DMS53 (cell line): ENCODE data around the gene CALCR.
"Not testable (repeated sequence)": the region's sequence is repeated elsewhere in the genome, so short reads cannot be mapped to it uniquely, and the experiment has no call there.

Experiments
- DNase-seq: peaks from one replicate; lab custom pipeline; 2025; lab: John Stamatoyannopoulos, UW

The CALCR gene

DNA sequence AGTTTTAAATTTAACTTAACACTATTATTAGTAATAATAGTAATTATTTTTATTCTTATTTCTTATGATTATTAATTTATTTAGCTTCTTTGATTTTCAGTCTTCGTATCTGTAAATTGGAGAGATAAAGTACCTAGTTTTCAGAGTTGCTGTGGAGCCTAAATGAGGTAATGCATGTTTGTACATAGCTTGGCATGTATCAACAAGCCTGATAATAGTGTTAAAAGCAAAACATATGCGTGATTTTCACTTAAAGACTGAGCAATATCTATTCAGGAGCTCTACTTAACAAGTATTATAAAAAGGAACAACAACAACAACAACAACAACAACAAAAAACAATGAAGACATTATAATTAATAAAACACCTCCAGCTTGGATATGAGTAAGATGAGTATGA, 12.4 kb downstream of the CALCR start:
- DNase-seq: no peak

DNA sequence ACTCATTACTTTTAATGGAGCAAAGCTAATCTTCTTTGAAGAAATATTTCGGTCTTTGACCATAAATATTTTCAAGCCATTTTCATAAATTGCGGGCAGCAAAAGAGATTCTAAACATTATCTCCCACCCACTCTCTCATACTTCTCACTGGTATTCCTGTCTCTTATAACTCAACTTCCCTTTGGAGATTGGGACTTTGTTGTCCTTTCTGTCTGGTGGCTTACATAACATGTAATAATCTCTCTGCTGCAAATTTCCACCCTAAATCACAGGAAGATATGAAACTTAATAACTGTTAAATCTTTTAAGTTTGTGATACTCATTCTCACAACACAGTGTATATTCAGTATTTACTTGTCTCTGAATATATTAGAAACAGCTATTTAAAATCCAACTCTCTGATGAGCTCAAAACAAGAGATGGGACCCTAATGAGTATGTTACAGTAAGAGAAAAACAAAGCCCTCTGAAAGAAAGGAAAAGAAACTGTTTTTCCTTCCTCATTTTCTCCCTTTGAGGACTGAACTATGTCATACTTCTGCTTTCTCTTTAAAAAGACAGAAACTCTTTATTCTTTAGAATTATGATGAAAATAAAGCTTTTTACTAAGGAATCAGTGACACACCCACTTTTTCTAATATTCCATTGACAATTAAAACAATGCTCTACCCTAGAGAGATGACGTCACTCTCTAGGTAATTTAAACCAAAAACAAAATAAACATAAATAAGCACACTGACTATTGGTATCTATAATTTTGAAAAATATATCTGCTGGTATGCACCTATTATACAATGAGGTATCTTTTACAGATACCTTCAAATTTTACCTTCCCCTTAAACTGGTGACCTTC, 14.7 kb downstream of the CALCR start:
- DNase-seq: no peak

DNA sequence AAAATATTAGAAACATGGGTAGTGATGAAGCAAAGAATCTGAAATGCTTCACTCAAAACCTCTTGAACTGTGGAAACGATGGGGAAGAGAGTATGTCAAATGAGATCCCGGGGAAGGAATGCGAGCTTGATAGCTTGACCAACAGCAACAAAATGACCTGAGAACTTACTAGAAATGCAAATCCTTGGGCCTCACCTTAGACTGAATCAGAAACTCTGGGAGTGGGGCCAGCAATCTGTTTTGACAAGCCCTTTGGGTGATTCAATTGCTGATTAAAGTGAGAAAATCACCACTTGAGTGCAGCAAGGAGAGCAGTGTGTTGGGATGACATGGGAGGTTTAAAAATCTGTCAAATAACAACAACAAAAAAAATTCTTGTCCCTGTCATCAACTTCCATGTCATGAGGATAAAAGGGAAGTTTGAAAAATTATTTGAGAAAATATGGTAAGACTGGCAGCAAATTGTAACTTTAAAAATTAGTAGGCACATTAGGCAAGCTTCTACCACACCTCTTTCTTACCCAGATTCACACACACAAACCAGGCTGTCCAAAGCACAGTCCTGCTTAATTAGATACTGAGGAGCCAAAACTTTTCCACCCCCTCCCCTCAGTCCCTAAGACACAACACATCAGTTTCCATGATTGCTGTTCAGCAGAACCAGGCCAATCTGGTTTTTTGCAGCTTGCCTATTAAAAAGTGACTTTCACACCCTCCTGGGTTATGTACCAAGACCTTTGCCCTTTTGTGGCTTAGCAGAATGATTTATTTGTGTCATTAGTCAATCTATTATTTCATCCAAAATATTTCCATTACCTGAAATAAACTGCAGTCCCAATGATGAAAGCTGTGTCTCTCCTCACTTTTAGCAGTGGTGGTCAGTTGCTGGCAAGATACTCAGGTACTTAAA, 15.6 kb downstream of the CALCR start:
- no peak for DNase-seq

DNA sequence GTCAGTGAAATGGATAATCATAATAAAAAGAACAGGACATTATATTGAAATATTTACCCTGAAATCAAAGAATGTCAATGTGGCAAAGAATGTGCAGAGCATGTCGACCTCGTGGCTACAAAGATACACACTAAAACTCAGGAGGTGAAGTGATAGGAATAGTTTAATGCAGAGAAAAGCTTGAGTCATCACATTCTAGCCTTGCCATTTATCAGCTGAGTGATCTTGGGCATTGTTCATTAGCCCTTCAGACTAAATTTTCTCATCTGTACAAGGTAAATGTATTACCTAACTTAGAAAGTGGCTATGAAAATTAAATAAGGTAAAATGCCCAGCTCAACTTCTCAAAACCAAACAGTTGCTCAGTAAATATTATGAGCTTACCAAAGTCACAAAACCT, 22.6 kb downstream of the CALCR start:
- DNase-seq: no peak

DNA sequence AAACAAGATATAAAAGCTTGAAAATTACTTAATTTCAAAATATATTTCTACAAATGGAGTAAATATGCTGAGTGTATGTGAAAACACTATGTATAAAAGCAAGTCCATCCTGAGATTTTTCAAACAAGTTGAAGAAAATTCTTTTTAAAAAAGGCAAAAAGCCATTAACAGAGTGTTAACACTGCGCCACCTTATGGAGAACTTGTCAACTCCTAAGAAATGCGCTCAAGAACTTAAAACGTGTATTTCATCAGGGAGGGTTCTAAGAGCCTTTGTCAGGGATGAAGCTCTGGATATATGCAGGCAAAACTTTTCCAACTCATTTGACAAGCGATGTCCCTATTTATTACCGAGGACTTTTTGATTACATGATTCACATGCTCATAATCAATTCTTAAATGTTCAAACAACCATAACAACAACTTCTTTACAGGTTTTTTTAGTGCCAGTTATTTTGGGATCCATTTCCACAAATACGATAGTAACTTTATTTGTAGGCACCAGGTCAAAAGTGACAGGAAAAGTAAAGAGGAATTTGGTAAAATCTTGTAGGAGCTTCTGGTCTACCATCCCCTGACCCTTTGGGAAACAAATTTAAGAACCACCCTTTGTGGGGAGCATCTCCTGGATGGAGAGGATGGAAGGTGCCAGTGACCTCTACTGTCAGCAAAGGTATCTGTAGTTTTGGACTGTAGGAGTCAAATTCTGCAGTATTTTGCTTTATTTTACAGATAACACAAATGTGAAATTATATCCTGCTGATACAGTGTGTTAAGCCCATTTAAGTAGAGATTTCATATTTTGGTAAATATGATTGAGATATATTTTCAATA, 23.2 kb downstream of the CALCR start:
- peak; percentile 83 for DNase-seq

DNA sequence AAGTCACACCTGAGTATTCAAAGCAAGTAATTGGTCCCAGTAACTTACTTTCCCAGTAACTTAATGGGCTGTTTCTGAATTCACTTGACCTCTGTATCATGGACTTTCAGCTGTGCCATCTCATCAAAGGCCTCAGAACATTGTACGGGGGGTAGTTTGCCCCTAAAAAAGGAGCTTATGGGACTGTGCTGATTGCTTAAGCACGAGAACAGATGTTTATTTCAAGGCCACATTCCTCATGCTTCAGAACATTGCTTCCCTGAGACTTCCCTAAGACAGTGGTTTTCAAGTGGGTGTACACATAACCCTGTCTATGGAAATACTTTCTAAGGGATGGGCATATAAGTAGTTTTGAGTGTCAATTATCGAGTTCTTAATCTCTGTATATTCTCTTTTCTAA, 26.8 kb downstream of the CALCR start:
- DNase-seq: no peak

DNA sequence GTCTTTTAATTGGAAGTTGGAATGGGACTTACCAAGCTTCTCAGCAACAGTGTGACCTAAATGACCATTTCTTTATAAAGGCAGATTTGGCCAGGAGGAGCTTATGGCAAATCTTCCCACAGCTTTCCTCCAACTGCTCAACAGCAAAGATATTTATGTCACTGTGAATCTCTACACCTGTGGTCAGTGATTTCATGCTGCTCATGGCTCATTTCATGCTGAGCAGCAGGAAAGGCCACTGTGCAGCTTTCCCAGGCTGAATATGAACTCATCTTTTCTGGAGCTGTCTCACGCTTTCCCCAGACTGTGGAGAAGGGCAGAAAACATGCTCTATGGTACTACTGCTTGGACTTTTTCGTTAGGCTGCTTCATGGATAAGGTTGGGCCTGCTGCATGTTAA, 29.8 kb downstream of the CALCR start:
- DNase-seq: peak; percentile 14

DNA sequence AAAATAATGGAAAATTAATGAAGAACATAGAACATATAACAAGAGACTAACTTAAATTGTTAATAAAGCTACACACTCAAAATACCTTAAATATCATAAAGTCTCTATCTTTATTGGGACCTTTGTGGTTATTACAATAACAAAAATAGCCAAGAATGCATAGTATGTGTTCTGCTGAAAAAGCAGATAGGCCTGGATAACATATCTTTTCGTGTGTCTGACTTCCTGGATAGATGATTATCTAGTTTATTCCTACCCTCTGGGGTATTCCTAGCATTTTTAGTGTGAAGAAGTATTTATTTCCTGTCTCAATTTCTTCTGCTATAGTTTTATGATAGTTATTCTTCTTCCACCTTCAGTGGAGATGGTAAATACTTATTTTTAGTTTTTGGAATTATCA, 36.5 kb downstream of the CALCR start:
- no peak for DNase-seq

DNA sequence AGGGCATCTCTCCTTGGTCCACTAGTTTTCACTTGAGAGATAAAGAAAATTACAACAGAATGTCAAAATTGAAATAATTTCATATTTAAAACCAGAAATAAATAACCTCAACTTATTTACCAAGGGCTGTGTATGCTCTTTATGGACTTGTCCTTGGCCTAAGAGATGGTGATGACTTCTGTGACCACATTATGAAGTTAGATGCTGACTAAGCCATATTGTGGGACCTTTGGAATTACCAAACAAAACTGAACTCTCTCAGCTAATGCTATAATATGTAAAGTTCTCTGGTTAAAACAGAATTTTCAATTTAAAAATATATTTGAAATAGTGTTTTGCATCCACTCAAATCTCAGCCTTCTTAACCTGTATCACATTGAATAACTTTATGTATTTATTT, 38.9 kb downstream of the CALCR start:
- no peak for DNase-seq

DNA sequence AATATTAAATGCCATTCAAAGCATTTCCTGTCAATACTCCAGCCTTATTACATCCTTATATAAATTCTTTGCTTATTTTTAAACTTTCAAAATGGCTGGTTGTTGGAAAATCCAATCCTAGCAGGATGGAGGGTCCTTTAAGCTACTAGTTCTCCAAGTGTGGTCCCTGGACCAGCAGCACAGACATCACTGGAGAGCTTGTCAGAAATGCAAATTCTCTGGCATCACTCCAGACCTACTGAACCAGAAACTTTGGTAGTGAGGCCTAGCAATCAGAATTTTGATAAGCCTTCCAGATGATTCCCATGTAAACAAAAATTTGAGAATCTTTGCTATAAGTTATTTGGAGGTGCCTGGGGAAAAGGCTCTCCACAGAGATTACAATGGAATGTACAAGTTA, 43.8 kb downstream of the CALCR start:
- DNase-seq: no peak

DNA sequence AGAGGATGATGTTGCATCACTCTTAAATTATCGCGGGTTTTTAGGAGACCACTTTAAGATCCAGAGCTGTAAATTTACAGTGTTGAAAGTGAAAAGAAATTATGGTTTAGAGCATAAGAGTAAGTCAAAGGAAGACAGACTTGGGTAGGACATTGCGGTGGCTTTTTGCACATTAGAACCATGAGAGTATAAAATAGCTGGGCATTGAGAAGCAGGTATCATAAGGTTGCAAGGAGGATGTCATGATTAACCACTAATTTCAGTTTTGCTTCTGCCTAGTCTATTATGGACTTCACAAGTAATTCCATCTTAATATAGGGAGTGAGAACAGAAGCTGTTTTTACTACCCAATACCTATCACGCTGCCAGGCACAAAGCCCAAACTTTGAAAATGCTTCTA, 57.7 kb downstream of the CALCR start:
- no peak for DNase-seq

DNA sequence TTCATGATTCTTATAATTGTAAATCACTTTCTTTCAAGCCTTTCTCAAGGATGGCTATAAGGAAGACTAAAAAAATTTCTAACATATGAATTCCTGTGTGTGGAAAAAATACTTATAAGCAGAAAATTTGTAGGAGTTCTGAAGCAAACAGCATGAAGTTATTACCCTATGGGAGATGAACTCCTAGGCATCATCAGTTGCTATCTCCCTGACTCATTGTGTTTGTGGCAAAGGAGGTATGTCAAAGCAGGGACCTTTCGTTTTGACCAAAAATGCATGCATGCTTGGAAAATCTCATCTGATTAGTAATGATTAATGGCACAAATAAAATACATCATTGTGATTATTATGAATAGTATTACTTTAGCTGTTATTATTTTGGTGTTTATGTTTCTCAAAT, 59.4 kb downstream of the CALCR start:
- no peak for DNase-seq

DNA sequence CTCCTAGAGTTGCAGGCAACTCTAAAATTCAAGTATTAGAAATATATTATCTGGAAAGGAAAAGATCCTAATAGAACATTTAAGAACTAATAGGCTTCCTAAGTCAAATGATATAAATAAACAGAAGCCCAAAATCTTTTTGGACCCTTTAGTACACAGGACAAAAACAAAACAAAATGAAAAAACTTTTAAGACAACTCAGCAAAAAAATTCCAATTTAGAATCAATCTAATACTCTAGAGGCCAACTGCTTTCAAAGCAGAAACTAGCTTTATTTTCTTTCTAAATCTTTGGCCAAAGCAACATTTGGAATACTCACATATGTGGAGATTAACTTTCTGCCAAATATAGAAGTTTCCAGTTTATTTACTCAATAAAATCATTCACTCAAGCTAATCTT, 65.2 kb downstream of the CALCR start:
- no peak for DNase-seq

DNA sequence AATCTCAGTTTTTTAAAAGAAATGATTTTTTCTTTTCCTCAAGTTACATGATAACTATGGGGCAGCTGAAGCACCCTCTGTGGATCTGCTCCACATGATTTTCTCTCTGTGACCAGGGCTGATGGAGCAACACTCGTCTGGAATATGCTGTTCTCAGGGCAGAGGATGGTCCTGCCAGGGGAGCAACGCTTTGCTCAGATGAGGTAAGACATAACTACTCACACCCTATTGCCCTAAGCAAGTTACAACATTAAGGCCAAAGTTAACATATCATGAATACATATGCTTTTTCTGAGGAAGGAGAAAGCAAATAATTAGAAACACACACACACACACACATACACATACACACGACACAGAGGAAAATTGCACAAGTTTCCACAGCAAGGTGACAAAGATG, 71.4 kb downstream of the CALCR start:
- DNase-seq: no peak

DNA sequence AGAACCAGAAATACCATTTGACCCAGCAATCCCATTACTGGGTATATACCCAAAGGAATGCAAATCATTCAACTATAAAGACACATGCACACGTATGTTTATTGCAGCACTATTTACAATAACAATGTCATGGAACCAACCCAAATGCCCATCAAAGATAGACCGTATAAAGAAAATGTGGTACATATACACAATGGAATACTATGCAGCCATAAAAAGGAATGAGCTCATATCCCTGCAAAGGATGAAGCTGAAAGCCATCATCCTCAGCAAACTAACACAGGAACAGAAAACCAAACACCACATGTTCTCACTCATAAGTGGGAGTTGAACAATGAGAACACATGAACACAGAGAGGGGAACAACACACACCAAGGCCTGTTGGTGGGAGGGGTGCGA, 82.7 kb downstream of the CALCR start:
- DNase-seq: not testable (repeated sequence)

DNA sequence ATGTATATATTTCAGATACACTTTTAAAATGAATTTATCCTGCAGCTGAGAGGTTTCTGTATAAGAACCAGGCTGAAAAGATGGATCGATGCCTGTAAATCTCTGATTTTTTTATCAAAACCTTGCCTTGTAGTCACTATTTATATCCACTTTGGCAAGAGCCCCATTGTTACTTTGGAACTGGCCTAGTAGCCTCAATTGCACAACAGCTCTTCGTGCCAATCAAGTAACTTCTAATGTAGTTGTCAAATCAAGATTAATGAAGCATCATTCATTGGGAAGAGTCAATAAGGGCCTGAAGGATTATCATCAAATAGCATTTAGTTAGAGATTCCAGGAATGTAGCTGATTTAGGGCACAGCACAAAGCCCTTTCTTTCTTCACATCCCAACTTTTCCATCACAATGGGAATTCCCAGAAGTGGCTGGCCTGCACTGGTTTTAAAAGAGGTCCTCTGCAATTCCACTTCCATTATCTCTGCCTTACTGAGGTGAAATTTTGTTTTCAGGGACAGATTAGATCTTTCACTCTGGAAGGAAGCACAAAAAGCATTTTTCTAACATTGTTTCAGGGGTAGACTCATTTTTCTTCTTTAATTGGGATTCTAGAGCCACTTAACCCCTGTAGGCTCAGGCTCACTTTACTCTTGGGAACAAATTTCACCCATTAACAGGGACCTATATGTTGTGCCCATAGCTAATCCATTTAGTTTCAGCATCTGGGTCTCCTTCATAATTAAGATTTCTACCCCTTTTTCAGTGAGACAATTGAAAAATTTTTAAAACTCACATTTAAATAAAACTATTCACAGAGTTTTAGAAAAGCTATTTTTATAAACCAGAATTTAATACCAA, 97.8 kb downstream of the CALCR start:
- no peak for DNase-seq

DNA sequence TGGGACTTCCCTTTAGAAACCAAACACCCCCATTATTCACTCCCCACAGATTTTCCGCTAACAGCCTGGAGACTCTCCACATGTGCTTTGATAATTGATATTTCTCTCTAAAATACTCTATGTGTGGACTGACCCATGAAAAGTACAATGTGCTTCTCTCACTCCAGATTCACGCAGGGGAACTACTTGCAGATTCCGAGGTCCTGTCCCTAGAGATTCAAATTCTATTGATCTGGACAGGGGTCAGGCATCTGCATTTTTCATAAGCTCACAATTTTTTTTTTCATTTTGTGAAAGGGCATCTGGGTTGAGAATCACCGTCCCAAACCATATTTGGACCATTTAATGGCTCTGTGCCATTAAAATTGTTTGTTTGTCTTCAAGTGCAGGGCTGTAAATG, 98.7 kb downstream of the CALCR start:
- DNase-seq: no peak

DNA sequence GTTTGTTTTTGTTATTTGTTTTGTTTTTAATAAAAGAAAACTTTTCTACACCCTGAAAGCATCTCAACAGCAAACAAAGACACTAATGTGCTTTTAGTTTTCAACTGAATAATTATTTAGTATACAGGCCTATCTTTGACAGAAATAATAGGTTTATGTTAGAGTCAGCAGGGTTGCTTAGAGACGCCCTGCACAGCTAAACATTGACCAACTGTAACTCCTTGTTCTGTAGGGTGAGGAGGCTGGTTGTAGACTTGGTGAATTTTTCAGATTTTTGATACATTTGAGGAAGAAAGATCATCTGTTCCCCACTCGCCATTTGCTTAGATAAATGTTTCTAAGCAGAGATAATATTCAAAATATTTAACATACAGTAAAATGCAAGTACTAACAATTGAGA, 103.1 kb downstream of the CALCR start:
- no peak for DNase-seq

DNA sequence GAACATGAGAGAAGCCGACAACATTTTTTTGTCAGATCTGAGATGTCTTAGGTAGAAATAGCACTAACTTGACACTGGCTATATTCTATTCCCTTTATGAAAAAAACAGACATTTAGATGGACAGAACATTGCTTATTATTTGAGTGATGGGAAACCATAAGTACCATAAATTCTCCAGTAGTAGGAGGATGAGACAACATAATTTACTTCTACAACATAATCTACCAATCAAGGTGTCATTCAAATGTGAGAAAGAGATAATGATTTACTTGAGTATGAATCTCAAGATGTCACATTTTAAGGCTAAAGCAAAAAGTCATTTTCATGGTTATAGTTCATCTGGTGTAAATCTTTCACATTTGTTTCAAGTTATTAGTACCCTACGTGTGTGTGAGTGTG, 110.8 kb downstream of the CALCR start:
- no peak for DNase-seq

DNA sequence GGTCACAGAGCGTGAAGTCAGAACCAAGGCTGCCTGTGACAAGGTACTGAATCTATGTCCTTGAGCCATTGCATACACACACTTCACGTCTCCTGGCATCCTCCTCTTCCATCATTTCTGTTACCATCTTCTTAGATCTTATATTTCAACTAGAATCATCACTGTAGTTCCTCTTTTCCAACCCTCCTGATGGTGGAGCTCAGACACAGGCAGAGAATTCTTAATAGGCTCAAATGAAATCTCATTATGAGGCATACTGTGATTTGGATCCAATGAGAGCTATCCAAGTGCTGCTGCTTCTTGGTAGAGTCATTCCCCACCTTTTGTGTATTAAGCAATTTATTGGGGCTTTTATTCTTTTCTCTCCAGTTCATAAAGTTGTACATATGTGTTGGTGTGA, 113.2 kb downstream of the CALCR start:
- DNase-seq: peak; percentile 77

DNA sequence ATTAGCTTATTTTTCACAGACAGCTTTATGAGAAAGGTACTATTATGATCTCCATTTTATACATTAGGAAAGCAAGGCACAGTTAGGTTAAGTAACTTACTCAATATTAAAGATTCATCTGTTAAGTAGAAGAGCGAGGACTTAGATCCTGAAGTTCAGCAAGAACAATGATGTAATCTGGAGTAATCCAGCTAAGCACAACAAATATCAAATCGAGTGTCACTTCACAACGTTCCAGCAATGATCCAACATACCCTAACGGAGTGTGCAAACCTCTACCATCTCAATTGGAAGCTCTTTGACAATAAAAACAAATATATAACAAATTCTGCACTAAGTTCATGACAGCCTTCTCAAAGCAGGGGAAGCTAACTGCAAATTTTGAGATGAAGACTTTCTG, 121.3 kb downstream of the CALCR start:
- no peak for DNase-seq
